NOMO-1 (cell line): ENCODE measurements around the gene SLC27A3.

Source experiments
- DNase-seq, 2 experiments: peaks; one replicate each; lab custom pipeline; 2025; ENCODE audit not compliant: unreplicated experiment in 2 of 2; lab: John Stamatoyannopoulos, UW

SLC27A3 gene

GRCh38 chr1:153774780-153775457 is at the start of gene SLC27A3:
TSS of gene SLC27A3 (plus strand) at chr1:153775407. CDS start at chr1:153775498, 91 bp downstream.
- DNase-seq = no peak

- peak; percentile 99 for DNase-seq
Measured at GRCh38 chr1:153727463-153728304, 47.5 kb upstream of the SLC27A3 start, which contains the start of gene INTS3. TSS of gene INTS3 (plus strand) at chr1:153728050. CDS start at chr1:153728635, 585 bp downstream.

GRCh38 chr1:153728305-153729066 is 46.7 kb upstream of the SLC27A3 start:
- no peak for DNase-seq

- no peak for DNase-seq
Measured at GRCh38 chr1:153730468-153730988, 44.7 kb upstream of the SLC27A3 start.

GRCh38 chr1:153733970-153734369 is 41.2 kb upstream of the SLC27A3 start:
- DNase-seq = no peak

GRCh38 chr1:153734396-153735089 is 40.7 kb upstream of the SLC27A3 start:
- peak; percentile 11 to 75 for DNase-seq

GRCh38 chr1:153735090-153735420 is 40.2 kb upstream of the SLC27A3 start:
- DNase-seq = no peak

- no peak for DNase-seq
Measured at GRCh38 chr1:153741986-153742385, 33.2 kb upstream of the SLC27A3 start.

GRCh38 chr1:153742411-153743142 is 32.6 kb upstream of the SLC27A3 start:
- peak in 1 of 2 experiments; percentile 4 for DNase-seq

- DNase-seq = no peak
Measured at GRCh38 chr1:153745417-153745816, 29.8 kb upstream of the SLC27A3 start.

- DNase-seq = no peak
Measured at GRCh38 chr1:153746174-153746573, 29.0 kb upstream of the SLC27A3 start.

GRCh38 chr1:153748903-153749302 is 26.3 kb upstream of the SLC27A3 start:
- DNase-seq = no peak

GRCh38 chr1:153749408-153750005 is 25.7 kb upstream of the SLC27A3 start:
- DNase-seq = peak; percentile 67 to 87

- no peak for DNase-seq
Measured at GRCh38 chr1:153750026-153750995, 24.9 kb upstream of the SLC27A3 start.

GRCh38 chr1:153752072-153752471 is 23.1 kb upstream of the SLC27A3 start:
- DNase-seq = no peak

GRCh38 chr1:153752571-153753195 is 22.5 kb upstream of the SLC27A3 start:
- no peak for DNase-seq

- no peak for DNase-seq
Measured at GRCh38 chr1:153754266-153754665, 20.9 kb upstream of the SLC27A3 start.

GRCh38 chr1:153760440-153760839 is 14.8 kb upstream of the SLC27A3 start:
- no peak for DNase-seq
